GM19397 (cell line): Measurements from ENCODE around the gene BTBD9.

Source experiments
- ATAC-seq: cut with Tn5 transposase; IDR thresholded peaks from one replicate; pipeline ENCODE4 v1.9.1; 2021; ENCODE audit warnings: mild to moderate bottlenecking, moderate library complexity; ENCODE audit not compliant: unreplicated experiment

Gene BTBD9

GRCh38 chr6:38269461-38270172 lies 370.1 kb downstream of the BTBD9 start:
- ATAC-seq, result no peak

- no peak for ATAC-seq
Observed at GRCh38 chr6:38268342-38268741, 371.4 kb downstream of the BTBD9 start.

GRCh38 chr6:38266921-38267354 lies 372.8 kb downstream of the BTBD9 start:
- no peak for ATAC-seq

- no peak for ATAC-seq
Observed at GRCh38 chr6:38264605-38265004, 375.1 kb downstream of the BTBD9 start.

GRCh38 chr6:38262609-38263008 lies 377.1 kb downstream of the BTBD9 start:
- no peak for ATAC-seq

- ATAC-seq, result no peak
Observed at GRCh38 chr6:38262026-38262425, 377.7 kb downstream of the BTBD9 start.

GRCh38 chr6:38261626-38262025 lies 378.1 kb downstream of the BTBD9 start:
- ATAC-seq, result no peak

GRCh38 chr6:38259736-38260135 lies 380.0 kb downstream of the BTBD9 start:
- no peak for ATAC-seq

GRCh38 chr6:38248500-38249234 lies 391.1 kb downstream of the BTBD9 start:
- no peak for ATAC-seq

- no peak for ATAC-seq
Observed at GRCh38 chr6:38245295-38245694, 394.4 kb downstream of the BTBD9 start.

GRCh38 chr6:38244869-38245268 lies 394.9 kb downstream of the BTBD9 start:
- no peak for ATAC-seq

- no peak for ATAC-seq
Observed at GRCh38 chr6:38241200-38241871, 398.4 kb downstream of the BTBD9 start.

- no peak for ATAC-seq
Observed at GRCh38 chr6:38239719-38240451, 399.8 kb downstream of the BTBD9 start.

- no peak for ATAC-seq
Observed at GRCh38 chr6:38236631-38237030, 403.1 kb downstream of the BTBD9 start.

GRCh38 chr6:38234934-38235682 lies 404.6 kb downstream of the BTBD9 start:
- peak; percentile 76 for ATAC-seq

- ATAC-seq, result no peak
Observed at GRCh38 chr6:38234141-38234540, 405.6 kb downstream of the BTBD9 start.

- ATAC-seq, result no peak
Observed at GRCh38 chr6:38233161-38233791, 406.5 kb downstream of the BTBD9 start.

- no peak for ATAC-seq
Observed at GRCh38 chr6:38225766-38226165, 414.0 kb downstream of the BTBD9 start.

- ATAC-seq, result no peak
Observed at GRCh38 chr6:38221251-38221650, 418.5 kb downstream of the BTBD9 start.
